SH-SY5Y (cell line): ENCODE measurements around the gene TECPR1.

ENCODE experiments used
- GATA2 ChIP-seq: IDR thresholded peaks from 2 replicates; pipeline ENCODE4 v1.6.1; 2011; ENCODE audit warnings: mild to moderate bottlenecking, low read depth, low read length
- GATA3 ChIP-seq: IDR thresholded peaks from 2 replicates; pipeline ENCODE4 v1.6.1; 2011; ENCODE audit warnings: low read depth, mild to moderate bottlenecking, low read length, moderate library complexity

- TF ChIP-seq GATA2 = no peak
- no peak for TF ChIP-seq GATA3
Measured at GRCh38 chr7:98286701-98287485, 34.9 kb upstream of the TECPR1 start.
